Left renal pelvis (tissue), 4 donors: ENCODE measurements around the gene ELOVL6. TPM values are rescaled to one million over a fixed set of nuclear protein-coding genes. Genes with fewer than 3 reads are reported as not detected.

ENCODE experiments used
- DNase-seq, 4 donors: peaks; one replicate each; pipeline ENCODE4 v3.0.0-alpha.2; 2013; ENCODE audit warnings: low read depth in 4 of 4, low spot score in 3 of 4
- polyA plus RNA-seq, 4 donors: library from polyadenylated mRNA; unstranded; fragments of 120-200 nt; gene quantifications; one replicate each; pipeline ENCODE4 v1.2.1, GENCODE V29; 2013; ENCODE audit not compliant: insufficient read length in 4 of 4

ELOVL6 gene
- polyA plus RNA-seq, 4 donors = 29.2 to 39.9 (median 32.5) TPM

DNA sequence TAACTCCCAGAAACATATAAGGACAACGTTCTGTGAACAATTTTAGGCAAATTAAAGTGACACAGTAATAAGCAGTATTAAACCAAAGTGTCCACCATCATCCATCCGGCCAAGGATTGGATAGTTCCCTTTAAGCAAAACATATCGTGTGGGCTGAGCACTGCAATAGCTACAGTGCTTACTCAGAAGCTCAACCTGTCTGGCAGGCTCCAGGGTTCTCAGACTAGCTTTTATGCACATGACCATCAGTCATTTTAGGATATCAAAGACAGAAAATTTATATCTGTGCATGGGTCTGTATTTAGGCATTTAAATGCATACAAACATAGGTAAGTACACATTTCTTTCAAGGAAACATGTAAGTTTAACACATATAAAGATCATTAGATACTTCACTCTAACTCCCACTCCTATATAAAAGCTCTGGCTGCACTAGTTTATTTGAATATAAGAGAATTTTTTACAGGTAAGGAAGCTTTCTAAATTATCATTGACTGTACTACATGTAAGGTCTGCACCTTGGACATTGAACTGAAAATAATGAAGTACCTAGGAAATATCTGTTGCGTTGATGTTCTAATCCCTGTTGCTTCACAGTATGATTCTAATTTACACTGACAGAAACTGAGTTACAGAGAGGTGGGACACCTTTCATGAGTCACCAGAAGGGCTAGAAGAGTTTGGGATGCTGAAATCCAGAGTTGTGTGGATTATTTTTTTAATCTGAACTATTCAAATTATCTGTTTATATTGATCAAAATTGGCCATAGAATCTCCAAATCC is 67.6 kb downstream of the ELOVL6 start:
- no peak for DNase-seq

DNA sequence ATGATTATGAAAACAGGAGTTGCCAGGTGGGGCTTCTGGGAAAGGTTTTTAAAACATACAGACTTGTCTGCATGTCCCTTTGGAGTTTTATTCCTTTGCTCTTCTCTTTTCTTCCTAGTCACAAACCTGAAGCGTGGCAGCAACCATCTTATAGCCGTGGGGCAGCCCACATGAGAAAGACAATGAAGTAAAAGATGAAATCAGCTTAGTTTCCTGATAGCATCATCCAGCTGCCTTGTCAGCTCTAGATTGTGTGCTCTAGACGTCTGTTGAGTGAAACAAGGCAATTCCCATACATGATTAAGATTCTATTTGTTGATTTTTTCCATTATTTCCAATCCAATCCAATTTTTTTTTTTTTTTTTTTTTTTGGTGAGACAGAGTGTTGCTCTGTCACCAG is 68.9 kb downstream of the ELOVL6 start:
- no peak for DNase-seq

DNA sequence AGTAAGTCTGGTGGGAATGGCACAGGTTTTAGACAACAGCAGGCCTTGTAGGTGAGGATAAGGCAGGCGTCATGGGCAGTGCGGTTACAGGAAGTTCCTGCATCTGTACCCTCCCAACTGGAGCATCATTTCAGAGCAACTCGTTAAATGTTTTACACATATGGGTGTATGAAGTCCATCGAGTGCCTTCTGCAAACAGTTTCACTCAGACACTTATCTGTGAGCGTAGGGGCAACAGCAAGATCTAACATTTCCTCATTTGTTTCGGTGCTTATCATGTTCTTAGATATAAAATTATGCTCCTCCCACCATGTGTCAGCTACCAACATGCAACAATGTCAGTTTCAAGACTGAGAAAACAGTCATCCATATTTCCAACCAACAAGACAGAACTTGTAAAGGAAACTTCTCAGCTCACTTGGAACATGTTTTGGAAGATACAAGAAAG is 69.9 kb downstream of the ELOVL6 start:
- no peak for DNase-seq

DNA sequence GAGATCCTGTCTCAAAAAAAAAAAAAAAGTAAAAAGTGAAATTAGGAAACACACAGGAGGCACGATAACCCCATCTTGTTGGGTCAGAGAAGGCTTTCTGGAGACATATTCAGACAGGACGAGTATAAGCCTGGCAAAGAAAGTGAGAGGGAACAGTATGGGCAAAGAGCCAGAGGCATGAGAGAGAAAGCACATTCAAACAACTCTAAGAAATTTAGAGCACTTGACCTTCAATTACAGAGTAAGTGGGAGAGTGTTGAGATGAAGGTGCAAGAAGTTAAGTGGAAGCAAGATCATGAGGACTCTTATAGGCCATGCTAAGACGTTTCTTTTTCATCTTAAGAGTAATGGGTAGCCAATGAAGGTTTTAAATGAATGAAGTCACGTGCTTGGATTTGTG is 70.4 kb downstream of the ELOVL6 start:
- no peak for DNase-seq

DNA sequence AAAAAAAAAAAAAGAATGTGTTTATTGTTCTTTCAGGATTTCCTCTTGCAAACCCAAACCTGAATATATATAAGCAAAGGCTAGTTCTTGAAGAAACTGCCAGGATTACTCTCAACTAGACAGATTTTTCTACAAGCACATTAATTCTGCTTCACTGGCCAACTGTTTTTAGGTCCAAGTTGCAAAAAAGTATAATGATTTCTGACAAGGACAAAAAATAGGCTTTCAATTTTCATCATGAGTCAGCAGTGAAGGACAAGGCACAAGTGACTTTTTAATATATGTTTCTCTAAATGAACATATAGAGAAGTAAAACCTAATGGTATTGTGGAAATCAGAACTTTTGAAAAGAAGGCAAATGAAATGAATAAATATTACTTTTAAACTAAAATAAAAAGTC is 73.7 kb downstream of the ELOVL6 start:
- no peak for DNase-seq

DNA sequence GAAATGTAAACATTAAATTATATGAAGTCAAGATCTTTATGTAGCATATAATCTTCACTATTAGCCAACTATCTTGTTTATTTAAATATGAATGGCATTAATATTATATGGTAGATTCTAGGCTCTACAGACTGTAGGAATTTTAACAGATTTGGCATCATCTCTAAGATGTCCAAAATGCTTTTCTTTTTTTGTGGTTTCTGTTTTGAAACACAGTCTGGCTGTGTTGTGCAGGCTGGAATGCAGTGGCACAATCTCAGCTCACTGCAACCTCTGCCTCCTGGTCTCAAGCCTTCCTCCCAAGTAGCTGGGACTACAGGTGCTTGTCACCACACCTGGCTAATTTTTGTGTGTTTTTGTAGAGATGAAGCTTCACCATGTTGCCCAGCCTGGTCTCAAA is 76.2 kb downstream of the ELOVL6 start:
- DNase-seq = no peak

DNA sequence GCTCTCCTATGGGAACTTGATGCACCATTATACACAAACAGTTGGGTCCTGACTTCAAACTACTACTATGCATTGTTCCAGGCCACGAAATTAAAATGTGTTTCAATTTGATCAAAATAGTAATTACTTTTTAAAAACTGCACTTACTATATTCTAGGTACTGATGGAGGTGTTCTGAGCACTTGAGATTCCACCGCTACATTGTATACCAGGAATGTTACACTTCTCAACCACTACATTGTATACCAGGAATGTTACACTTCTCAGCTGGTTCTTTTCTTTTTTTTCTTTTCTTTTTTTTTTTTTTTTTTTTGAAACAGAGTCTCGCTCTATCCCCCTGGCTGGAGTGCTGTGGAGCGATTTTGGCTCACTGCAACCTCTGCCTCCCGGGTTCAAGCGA is 77.9 kb downstream of the ELOVL6 start:
- no peak for DNase-seq

DNA sequence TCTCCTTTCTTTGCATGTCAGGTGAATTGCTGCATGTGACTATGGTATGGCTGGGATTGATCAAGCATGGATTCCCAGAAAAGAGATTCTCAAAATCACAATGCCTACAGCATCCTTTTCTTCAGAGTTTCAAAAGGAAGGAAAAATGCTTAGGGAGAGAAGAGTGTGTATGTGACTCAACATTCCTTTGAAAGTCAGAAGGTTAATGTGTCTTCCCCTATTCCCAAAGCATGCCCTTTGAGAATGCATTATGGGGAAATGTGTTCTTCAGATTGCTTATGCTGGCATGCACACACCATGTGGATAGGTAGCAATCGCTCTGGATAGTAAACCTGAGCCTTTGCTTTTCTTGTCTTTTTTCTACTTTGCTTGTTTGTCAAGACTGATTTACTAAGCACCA is 78.5 kb downstream of the ELOVL6 start:
- DNase-seq = no peak

DNA sequence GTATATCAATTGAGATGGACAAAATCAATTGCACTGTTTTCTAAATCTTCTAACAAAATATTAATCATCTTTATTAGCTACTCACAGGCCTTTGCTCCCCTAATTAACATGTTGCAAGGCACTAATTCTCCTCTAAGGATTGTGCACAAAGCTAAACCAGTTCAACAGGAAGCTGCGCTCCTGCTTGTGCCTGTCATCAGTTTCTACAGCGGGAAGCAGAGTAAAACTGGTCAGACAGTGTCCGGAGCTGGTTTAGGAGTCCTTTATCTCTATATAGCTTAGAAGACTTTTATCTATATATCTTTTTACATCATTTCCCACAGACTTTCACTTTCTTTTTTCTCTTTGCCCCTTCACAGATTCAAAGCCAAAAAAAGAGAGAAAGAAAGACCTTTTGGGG is 79.1 kb downstream of the ELOVL6 start:
- DNase-seq = peak in 1 of 4 donors; percentile 22

DNA sequence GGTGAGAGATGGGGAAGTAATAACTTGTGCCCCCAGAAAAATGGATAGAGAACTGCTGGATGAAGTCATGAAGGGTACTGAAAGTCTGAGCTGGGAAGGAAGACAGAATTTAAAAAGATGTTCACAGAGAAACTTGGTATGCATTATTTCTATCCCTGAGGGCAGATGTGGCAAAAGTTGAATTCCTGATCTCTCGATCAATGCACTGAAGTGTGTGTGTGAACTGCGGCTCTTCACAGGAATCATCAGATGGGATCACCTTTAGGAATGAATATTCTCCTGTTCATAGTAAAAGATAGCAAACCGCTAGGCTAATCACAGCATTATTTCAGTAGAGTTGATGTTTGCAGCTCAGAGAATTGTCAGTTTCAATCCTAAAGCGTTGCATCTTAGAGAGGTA is 86.4 kb downstream of the ELOVL6 start:
- no peak for DNase-seq

DNA sequence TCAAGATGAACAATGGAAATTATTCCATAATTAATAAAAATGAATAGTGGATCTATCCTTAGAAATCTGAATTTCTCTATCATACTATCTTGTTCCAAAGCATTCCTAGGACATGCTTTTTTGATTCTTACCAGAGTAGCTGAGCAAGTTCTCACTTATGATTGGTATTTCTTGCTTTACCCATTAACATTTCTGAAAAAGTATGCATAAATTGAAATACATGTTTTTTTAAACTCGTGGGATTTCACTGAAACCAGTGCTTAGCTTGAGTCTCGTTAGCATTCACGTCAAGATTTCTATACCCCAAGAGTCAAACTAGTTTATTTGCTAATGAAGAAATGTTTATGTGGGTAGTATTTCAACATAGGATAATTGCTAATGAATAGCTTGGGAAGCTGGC is 89.0 kb downstream of the ELOVL6 start:
- no peak for DNase-seq

DNA sequence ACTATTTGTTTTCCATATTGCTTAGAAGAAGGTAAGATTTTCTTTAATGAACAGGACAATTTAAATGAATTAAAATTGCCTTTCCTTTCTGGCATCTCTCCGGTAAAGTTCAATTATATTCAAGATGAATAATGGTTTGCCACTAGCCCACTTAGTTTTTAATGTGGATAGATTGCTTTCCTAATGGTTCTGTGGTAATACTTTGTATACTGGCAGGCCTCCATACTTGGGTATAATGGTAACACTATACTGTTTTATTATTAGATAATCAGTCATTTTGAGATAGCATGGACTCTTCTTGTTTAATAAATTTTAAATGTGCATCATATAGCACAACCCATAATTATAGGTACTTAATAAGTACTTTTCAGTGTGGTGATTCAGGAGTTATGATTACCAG is 89.5 kb downstream of the ELOVL6 start:
- no peak for DNase-seq

DNA sequence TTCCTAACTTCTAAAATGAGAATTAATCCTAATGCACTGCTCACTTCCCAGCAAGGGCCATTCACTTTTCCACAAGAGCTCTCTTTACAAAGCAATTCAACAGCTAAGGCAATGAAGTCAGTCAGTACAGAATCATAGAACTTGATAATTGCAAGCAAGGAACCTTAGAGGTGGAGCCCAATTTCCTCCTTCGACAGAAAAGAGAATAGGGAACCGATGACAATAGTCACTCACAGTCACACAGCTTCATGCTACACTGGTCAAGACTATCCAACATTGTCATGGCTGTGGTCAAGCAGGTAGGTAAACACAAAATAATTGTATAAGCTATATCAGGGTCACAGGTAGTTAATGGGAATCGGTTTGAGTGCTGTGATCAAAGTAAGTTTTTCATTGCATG is 90.0 kb downstream of the ELOVL6 start:
- no peak for DNase-seq

DNA sequence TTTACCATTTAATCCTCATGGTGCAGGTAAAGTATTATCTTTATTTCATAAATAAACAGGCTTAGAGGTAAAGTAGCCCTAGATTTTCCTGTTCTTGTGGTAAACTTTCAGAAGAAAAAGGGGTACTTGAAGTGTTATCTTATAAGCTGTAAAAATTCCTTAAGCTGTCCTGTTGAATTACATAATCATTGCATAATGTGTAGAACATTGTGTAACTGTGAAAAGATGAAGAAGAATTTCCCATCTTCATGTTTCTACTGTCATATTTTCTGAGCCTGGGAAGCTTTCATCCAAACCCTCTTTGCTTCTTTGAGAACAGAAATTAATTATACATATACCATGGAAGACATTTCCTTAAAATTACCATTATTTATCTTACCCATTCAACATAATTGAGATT is 90.5 kb downstream of the ELOVL6 start:
- DNase-seq = no peak

DNA sequence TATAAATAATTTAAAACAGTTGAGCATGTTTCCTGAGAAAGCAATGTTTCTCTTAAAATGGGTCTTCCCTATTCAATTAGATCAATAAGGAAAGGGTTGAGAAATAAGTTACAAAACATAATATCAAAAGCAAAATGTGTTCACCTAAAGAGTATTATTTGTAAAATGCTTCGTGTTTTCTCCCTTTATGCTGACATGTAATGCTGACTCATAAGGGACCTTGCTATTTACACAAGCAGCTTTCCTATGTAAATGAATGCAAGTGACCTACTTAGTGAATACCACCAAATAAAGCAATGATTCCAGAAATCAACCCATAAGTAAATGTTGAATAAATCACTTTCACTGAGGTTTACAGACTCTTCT is 91.5 kb downstream of the ELOVL6 start:
- no peak for DNase-seq

DNA sequence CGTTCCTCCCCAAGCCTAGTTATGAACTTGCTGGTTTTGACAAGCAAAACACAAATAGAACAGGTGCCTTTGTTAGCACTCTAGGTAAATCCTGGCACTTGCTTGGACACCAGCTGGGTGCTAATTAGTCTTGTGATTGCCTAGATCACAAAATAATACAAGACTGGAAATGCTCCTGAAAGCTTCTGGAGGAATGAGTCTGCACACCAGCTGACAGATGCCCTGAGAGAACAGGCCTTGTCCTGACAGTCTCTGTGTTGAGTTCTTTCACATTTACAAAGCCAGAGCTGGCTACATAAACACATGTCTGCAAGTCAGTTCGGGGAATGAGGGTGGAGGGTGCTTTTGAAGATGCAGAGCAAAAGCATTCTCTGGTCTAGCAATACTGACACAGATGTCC is 93.8 kb downstream of the ELOVL6 start:
- DNase-seq = no peak

DNA sequence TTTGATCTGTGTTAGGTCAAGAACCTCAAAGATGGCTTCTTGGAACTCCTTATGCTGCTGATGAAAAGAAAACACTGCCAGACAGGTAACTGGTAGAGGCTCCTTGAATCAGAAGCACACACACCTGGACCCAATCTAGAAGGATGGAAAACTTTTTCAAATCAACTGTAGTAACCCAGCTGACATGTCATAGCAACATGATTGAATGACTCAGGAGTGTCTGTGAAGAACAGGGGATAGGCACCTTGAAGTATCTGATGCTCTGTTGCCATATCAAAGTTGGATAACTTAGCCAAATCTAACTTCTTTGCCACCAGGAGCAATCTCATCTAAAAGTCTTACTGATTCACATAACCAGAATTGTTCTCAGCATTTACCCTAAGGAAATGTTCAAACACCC is 98.8 kb downstream of the ELOVL6 start:
- no peak for DNase-seq

DNA sequence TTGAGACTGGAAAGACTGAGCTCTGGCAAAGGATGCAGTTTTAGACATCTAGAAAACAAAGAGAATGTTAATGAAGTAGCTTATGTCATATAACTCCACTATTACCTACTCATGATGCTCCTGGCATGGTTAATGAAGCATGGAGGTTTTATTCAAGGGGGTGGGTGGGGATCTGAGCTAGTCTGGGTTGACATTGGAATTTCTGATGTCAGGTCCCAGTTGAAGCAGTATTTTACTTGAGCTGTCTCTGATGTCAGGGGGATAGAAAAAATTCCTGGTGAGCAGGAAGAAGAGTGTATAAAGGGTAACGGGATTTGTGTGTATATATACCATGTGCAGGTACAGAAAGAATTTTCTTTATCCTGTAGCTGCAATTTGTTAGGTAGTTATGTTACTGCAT is 102.0 kb downstream of the ELOVL6 start:
- no peak for DNase-seq

DNA sequence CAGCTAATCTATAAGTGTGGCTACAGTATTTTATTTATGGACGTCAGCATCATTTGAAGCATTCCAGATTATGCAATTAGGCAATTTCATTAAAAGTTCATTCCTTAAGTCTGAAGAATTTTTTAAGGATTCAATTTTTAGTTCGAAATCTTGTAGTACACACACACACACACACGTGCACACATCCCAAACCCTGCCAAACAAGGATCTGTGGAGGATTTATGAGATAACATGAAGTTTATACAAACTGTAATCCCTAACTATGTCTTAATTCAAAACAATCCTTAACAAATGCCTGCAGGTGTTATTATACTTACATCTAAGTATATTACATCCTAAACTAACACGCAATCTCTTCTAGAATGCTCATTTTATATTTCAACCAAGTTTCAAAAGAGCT is 105.8 kb downstream of the ELOVL6 start:
- DNase-seq = no peak

DNA sequence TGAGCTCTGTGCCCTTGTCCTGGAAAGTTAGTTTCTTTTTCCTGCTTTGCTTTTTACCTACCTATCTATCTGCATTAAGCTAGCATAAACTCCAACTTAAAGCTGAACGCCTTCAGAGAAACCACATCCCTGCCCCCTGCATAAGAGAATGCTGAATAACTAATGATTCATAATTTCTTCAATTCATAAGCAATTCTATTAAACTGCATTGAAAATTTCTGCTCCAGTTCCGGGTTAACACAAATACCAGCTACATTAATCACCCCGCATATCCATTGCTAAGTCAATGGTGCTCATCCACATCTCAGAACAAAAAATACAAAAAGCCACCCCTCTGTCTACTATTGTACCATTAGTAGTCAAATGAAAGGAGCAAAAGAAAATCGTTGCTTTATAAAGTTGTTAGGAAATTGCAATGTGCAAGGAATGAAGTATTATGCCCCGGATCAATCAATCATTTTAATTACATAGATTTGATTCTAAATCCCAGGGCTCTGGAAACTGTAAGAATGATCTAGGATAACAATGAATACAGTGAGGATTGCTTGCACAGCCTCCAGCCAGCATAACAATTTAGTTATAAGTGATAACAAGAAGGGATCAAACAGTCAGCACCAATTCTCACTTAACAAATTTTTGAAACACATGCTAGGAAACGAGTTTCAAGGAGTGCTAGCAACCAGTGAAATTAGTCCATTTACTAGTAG is 106.8 kb downstream of the ELOVL6 start:
- DNase-seq = no peak

DNA sequence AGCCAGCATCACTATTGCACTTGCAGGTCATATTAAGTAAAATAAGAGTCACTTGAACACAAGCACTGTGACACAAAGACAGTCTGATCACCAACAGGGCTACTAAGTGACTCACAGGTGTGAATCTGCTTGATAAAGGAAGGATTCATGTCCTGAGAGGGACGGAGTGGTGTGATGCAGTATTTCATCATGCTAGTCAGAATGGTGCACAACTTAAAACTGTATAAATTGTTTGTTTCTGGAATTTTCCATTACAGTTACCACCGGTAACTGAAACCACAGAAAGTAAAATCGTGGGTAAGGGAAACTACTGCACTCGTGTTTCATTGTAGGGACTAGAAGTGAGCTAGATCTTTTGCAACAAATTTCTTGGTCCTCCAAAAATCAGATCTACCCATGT is 109.7 kb downstream of the ELOVL6 start:
- DNase-seq = no peak

DNA sequence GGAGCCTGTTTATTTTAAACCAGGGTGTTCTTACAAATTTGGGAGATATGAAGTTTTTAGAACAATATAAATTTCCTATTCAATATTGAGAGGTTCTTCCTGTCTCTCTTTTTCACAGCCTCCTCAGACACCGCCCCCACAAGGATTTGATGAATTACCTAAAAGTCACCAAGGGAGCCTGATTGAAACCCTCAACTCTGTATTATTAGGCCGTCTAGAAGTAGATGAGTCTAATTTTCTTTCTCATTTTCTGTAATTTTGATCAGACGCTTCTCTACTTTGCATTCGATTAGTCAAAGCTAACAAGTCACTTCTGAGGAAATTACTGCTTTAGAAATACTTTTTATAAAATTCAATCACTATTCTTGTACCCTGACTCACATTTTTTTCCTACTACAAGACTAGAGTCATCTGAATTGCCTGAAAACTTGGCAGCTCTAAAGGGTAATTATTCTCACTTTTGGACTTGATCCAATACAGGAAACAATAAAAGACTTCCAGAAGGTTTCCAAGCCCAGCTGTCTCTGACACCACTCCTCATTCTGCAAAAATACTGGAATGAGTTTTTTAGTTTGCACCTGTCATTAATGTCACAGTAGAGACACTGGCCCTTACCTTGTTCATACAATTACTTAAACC is 111.2 kb downstream of the ELOVL6 start:
- DNase-seq = peak in 3 of 4 donors; percentile 22 to 32 (median 23)
